HG02943 (cell line): ENCODE measurements around the gene MN1.

Experiments
- ATAC-seq: cut with Tn5 transposase; IDR thresholded peaks from one replicate; pipeline ENCODE4 v1.9.1; 2021; ENCODE audit warnings: mild to moderate bottlenecking, low read depth, moderate library complexity; ENCODE audit not compliant: unreplicated experiment

The MN1 gene

DNA sequence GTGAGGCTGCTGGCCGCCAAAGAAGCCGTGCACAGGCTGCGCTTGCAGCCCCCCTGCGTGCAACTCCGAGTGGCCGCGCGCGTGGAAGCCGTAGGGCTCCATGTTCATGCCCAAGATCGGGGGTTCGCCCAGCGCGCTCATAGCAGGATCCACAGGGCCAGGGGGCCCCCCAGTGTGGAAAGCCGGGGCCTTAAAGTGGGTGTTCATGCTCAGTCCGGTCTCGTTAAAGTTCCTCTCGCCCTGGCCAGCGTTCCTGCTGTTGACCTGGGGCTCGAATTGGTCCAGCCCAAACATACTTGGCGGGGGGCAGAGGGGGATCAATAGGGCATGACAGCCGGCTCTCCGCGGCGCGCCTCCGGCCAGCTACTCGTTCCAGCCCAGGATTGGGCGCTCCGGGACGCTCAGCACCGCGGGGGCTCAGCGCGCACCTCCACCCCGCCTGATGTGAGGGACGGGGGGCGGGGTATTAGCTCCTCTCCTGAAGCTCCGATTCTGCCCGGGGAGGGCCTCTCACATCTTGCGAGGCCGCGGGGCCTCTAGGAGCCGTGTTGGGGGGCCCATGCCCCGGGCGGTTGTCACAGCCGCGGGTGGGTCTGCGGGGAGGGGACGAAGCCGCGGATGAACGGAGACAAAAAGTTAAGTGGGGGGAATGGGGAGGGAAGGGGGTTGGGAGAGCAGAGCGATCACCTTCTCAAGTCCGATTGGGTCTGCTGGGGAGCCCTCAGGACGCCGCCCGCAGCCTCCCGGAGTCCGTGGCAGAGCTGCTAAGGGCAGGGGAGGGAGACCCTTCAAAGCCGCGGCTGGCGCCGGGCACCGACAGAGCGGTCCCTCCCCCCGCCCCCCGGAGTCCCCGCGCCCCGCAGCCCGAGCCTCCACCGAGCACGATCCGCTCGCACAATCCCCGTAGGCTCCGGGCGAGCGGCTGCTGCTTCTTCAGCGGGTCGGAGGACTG, 1.0 kb downstream of the MN1 start:
- ATAC-seq, result no peak

DNA sequence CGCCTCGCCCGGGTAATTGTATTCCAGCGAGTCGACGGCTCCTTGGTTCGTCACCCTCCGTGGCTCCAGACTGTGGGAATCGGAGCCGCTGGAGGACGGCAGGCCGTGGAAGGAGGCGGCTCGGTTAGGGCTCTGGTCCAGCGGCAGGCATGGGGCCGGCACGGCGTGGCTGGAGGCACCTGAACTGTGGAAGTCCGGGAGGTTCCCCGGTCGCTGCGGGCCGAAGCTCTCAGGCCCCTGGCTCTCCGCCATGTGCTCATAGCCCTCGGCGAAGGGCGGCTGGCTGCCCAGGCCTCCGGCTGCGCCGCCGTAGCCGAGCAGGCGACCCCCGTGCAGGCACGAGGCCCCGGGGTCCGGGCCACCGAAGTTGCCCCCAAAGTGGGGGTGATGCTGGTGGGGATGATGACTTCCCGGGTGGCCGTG, 1.7 kb downstream of the MN1 start:
- ATAC-seq, result no peak

DNA sequence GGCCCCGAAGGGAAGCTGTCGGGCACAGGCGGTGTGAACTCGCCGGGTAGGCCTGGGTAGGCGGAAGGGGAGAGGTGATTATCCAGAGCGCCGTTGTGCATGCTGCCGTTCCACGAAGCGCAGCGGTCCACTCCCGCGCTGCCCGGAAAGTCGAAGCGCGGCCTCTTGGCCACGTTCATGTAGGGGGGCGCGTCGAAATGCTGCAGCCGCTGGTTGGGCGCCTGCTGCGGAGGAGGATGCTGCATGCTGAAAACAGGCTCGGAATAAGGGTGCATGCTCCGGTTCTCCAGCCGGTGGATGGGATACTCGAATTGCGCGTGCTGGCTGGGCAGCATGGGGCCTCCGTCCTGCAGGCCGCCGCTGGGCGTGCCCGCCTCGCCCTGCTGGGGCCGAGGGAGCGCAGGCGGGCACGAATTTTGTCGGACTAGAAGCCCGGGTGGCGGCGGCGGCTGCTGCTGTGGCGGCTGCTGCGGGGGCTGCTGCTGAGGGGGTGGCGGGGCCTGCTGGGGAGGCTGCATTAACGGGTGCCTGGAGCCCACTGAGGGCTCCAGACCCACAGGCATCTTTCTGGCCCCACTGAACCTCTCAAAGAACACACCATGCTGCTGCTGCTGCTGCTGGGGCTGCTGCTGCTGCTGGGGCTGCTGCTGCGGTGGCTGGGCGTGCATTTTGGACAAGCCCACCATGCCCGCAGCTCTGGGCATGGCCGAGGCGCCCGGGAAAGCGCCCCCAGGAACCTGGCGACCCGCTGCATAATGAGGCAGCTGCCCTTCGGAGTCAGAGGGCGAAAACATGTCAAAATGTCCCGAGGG, 2.3 kb downstream of the MN1 start:
- ATAC-seq, result no peak

DNA sequence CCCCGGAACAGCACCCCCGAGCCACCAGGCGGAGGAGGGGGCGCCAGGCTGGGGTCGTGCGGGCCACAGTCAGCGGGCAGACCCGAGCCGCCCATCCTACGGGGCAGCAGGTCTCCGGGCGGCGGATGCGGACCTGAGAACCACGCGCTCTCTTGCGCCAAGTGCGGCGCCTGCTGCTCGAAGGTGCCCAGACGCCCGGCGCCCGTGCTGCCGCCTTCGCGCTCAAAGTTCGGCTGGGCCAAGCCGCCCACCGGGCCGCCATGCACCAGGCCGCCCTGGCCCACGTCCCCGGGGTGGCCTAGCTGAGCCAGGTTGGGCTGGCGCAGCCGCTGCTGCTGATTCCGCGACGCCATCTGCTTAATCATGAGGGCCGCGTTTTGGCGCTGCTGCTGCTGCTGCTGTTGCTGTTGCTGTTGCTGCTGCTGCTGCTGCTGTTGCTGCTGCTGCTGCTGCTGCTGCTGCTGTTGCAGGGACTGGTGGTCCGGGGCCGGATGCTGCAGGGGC, 3.0 kb downstream of the MN1 start:
- no peak for ATAC-seq

DNA sequence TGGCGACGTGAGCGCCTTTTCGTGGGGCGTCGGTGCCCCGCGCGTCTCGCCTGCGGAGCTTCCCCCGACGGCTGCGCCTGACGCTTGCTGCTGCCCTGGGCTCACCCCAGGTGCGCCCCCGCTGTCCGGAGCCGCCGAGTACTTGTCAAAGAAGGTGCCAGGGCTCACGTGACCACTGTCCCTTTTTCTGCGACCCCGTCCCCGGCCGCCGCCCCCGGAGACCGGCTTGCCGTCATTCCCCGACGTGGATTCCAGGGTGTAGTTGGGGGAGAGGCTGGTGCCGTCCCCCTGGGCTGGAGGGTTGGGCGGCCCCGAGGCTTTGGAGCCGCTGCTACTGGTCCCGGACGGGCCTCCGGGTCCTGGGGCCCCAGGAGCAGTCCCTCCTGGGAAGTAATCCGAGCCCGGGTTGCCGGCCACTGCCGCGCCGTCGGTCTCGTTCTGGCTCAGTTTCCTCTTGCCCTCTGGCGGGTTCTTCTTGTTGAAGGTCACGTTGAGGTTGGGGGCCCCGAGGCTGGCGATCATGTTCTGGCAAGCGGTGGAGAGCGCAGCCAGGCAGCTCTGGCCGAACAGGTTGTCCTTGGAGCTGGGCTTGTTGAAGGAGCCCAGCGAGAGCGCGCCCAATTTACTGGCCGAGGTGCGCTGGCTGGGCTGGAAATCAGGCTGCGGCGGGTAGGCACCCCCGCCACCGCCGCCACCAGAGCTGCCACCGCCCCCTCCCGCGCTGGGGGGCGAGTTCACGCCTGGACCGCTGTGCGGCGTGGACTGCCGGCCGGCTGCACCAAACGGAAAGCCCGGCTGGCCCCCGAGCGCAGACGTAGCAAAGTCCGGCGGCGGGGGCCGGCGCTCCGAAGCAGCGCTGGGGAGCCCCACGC, 3.8 kb downstream of the MN1 start:
- no peak for ATAC-seq

DNA sequence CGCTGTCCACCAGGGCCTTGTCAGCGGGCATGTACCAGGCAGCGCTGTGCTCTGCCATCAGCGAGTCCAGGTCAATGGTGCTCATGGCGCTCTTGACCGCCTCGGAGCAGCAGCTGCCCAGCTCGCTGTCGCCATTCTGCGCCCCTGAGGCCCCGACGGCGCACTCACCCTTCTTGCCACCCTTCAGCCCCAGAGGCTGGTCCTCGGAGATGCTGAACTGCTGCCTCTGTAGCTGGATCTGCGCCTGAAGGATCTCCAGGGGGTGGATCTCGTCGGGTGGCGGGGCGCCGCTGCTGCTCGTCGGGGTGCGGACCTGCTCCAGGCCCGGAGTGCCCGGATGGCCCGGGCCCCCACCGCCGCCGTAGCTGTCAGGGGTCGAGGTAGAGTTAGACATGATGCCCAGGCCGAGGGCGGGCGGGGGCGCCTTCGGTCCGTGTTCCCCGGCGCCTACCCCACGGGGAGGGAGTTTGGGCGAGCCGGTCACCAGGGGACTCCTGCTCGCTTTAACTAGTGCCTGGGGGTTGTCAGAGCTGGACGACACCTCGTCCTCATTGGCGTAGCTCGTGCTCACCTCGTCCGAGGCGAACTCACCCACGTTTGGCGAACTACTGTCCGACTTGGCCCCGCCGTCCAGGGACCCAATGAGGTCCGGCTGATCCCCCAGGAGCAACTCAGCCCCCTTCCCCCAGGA, 4.6 kb downstream of the MN1 start:
- ATAC-seq, result no peak

DNA sequence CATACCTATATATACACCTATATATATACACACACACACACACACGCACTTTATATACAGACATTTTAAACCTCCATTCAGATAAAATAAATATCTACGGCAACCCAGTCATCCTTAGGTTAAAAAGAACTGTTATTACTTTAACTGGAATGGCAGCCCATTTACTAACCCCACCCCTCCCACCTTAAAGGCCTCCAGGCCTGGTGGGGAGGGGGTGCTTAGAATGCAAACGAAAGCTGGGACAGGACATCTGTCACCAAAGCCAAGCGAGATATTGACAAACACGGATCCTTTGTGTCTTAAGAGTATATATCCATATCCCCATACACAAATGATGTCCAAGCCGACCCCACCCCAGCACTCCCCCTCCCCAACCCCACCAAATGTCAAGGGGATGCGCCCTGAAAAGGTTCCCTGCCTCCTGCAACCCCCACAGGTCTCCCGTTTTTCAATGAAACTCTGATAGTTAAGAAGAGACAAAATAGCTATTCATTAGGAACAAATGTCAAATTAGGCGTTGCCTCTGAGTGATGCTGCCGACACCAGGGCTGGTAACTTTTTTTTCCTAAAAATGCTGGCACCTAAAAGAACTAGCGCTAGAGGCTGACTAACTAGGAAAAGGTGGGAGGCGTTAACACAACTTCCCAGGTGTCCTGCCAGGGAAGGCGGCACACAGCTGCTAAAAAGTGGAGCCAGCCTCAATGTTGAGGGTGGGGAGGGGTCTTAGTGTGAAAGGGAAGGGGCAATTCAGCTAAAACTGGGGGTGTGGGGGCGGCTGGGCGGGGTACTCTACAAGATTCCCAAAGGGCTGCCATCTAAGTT, 5.6 kb downstream of the MN1 start:
- no peak for ATAC-seq

DNA sequence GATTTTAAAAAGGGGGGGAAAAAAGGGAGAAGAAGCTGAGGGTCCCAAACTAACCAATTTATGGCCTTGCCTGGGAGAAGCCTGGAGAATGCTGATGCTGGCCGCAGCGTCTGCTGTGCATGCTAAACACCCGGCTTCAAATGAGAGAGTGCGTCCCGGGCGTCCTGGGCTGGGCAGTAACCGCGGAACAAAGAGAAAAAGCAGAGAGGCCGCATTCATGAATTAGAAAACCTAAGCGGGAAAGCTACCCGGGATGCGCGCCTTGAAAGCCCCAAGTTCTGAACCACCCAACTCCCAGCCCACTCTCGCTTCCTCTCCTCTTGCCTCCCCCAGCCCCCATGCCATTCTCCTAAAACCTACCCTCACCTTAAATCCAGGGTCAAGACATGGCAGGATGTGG, 6.5 kb downstream of the MN1 start:
- no peak for ATAC-seq

DNA sequence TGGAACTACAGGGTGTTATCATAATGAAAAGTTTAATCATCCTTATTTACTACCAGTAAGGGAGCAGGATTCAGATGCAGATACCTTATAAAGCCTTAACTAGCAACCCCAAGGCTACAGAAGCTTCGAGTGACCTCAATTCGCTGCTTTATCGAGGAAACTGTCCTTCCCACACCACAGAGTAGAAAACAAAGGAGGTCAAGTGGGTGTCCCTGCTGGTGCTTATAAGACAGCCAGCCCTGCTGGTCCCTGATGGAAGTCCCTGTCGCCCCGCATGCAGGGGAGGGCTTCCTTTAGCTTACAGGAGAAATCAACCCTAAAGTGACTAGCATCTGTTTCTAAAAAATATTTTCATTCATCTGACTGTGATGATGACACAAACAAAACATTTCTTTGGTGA, 7.3 kb downstream of the MN1 start:
- ATAC-seq, result no peak

DNA sequence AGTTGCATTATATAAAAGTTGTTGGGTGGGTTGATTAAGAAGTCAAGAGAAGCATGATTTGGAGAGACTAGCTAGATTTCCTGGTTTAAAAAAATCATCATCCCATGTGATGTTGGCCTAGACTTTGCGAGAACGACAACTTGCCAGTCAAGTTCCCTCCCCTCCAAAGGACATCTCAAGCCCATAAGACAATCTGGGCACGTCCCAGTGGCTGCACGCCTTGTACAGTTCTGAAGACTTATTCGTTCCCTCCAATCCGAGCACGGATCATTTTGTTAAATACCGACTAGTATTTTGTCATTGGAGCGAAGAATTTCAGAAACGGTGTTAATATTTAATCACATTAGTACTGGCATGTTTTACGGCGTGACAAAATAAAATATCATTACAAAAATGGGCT, 8.0 kb downstream of the MN1 start:
- no peak for ATAC-seq

DNA sequence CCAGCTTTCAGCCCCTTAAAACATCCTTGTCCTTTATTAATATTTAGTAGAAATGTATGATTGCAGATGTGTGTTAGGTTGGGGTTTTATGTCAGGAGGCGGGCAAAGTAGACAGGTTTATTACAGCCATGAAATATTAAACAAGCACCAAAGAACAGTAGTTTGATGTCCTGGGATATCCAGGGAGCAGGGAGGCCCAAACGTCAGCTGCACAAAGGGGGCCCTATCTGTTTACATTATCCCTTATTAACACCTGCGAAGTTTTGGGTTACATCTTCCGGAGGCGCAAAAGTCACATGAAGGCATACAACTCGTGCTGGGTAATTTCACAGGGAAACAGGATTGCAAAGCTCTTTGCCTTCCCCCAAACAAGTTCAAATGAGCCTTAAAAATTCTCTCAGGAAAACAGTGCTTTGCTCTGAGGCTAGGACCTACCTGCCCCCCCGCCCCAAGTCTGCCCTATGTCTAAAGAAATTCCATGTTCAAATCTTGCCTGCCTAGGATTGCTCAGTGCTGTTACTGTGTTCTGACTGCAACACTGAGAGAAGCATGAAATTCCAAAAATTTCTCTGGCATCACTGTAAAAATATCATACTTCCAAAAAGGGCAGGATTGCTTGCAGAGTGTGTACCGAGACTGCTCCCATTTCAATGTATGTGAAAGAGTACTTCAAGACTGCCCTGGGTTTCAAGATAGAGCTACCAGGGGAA, 8.9 kb downstream of the MN1 start:
- ATAC-seq, result no peak

DNA sequence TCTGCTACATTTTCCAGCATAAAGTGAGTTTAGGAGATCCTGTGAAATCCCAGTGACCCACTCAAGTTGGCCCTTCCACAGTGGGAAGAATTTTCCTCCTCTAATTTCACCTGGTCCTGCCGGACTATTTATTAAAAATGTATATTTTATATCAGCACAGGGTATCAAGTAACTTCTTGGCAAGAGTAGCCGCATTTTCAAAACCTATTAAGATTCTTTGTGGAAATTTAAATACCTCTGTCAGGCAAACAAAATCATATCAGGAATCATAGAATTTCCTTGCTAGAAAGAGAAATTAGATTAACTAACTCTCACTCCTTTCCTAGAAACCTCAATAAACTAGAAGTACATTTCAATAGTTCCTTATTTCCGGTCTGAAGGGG, 9.7 kb downstream of the MN1 start:
- ATAC-seq, result no peak

DNA sequence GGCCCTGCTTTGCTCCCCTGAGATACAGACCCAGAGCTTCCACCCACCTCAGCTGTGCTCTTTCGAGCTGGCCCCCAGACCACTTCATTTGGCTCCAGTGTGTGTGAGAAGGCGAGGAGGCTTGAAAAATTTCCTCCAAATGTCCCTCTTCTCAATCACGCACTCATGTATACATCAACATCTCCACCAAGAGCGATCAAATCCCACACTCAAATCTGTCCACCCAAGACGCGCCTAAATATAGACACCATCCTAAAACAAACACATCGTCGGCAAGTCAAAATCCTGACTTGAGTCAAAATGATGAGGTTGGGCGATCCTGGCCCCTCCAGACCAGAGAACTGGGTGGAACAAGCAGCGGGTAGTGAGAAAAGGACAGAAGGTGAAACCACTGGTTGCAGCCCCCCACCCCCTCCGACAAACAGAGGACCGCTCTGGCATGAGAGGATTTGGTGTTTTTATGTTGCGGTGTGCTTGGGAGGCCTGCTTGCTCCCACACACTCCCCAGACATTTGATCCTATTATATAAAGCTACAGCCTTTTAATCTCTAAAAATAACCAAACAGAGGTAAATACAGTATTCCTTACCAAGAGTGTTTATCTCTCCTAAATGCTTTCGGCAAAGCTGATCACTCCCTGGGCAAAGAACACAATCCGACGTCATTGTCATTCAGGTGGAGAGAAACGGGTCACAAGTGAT, 10.2 kb downstream of the MN1 start:
- no peak for ATAC-seq

DNA sequence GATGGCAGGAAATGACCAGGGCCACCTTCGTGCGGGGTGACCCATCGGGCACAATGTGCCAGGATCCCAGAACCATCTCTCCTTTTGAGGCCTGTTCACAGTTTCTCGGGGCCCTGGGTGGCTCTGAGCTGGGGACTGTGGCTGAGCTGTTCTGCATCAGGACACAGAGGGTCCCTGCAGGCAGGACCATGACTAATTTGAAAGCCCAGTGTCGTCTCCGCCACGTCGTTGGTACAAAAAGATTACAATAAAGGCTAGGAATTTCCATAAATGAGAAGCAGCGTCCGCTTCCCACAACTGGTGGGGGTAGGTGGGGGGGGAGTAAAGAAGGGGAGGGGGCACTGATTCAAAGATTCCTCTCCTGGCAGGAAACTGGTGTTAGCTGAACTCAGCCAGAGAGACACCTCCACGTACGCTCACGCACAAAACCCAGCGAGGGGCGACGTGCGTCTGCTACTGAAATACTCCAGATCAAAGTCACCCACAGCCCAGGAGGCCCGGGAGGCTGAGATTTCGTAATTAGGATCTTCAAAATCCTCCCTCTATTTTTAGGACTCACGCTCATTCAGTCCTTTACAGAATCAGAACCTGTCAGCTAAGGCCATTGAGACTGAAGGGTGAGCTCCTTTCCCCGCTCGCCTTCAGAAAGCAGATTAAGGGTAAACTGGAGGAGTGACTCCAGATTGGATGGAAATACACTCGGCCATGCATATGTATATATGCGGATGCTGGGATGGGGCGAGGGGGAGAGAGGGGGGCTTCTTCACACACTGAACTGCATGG, 11.0 kb downstream of the MN1 start:
- no peak for ATAC-seq

DNA sequence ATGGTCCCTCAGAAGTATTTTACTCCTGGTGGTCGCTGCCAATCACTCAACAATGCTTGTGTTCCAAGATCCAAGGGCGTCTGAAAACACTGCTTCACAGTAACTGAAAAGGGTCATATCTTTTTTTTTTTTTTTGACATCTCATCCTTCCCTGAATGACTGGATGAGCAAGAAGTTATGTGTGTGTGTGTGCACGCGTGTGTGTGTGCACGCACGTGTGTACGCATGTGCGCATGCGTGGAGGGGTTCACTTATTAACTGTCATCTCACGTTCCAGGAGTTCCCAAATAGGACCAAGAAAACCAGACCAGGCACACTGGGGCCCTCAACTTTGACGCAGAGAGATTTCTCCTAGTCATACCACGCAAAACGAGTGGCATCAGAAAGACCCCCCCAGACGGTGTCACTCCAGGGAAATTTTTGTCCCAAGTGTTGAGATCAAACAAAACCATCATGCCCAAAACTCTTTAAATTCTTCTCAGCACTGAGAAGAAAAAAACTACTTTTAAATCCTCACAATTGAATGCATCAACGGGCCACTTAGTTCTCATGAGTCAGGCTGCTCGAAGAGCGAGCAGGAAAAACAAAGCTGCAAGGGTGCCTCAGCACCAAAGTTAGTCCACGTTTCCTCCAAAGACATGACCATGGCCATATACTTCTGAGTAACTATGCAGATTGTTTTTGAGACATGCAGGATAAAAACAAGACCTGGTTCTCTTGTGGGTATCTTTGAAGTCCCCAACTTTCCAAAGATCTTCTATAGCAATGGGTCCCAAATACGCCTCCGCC, 12.9 kb downstream of the MN1 start:
- no peak for ATAC-seq

DNA sequence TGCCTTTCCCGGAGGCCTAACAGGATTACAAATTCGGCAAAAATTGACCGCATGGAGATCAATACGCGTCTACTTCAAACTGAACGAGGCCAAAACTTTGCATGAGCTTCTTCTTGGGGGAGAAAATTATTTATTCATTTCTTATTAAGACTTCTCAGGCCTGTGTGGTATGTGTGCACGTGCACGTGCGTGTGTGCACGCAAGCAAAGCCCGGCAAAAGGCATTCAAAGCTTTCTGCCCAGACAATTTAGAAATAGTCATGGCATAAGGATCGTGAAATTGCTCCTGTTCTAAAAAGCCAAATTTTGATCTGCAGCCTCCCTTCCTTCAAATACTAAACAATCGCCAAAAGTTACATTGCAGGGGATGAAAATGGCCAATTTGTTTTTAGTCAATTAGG, 14.6 kb downstream of the MN1 start:
- ATAC-seq, result no peak
